Activated CD8-positive, alpha-beta memory T cell treated with anti-CD3 and anti-CD28 coated beads for 1 hour (primary cell): Measurements from ENCODE around the gene BASP1.
"Not testable (repeated sequence)": the region's sequence is repeated elsewhere in the genome, so short reads cannot be mapped to it uniquely, and the experiment has no call there.

Experiments used
- DNase-seq, 2 donors: peaks; one replicate each; pipeline ENCODE4 v3.0.0-alpha.2; 2020; ENCODE audit warnings: low read depth in 1 of 2; ENCODE audit errors: extremely low read depth in 1 of 2

The BASP1 gene

DNA sequence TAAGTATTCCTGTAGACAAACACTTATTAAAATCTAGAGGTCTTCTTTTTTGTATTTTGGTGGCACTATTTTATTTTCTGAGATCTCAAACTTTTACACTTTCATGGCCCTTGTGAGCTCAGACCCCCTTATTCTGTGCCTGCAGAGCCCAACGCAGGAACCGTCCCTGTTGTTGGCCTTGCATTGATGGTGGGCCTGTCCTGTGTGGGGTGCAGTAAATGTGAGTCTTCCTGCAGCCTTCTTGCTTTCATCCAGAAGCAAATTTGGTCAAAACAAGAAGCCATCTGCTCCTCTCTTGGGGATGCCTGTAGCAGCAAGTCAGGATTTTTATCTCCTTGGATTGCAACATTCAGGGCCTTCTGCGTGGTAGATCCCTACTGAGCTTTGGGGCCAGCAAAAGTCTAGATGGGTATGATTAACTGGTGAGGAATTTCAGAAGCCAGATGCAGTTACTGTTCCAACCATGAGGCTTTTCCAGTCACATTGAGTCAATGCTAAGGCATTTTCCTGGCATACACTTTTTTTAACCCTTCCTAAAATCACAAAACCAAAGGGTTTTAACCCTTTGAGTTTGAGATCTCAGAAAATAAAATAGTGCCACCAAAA is 31.7 kb downstream of the BASP1 start:
- no peak for DNase-seq

DNA sequence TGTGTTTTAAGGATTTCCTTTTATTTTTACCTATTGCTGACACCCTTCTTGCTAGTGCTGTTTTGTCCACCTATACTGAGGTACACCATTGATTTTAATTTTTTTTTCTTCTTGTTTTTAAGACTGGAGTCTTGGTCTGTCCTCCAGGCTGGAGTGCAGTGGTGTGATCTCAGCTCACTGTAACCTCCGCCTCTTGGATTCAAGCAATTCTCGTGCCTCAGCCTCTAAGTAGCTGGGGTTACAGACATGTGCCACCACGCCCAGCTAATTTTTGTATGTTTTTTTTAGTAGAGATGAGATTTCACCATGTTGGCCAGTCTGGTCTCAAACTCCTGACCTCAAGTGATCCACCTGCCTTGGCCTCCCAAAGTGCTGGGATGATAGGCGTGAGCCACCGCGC is 32.4 kb downstream of the BASP1 start:
- not testable (repeated sequence) for DNase-seq

DNA sequence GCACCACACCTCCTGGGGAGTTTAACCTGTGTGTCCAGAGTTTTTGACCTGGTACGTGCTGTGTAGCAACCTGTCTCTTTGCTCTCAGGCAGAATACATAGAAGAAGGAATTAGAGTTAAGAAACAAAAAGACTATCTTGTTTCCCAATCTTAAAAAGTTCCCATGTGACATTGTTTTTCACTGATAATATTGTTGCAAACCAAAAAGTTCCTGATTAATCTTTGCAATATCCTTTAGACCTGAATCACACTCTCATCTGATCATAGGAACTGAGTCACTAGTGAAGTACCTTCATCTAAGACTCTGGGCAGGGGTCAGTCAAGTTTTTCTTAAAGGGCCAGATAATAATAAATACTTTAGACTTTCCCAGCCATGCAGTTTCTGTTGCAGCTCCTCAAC is 35.1 kb downstream of the BASP1 start:
- DNase-seq, result no peak

DNA sequence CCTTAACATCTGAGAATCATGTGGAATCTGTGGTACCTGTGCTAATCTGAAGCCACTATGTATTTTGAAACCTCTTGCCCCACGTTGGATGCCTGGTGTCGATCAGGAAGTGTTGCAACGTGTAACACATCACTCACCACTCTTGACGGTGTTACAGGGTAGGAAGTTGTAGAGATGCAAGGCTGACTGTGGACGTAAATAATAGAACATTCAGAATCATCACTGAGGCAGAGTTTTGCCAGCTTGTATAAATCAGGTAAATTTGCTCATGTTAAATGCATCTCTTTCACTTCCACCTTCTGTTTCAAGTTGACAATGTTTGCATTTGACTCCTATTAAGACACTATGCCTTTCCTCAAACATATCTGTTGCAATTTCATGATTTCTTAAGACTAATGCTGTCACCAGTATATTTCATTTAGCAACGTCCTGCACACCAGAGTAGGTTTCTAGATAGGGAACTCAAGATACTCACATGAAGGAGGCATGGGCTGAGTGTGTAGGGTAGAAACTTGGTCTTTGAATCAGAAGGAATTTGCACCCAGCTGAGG is 38.1 kb downstream of the BASP1 start:
- DNase-seq, result no peak

DNA sequence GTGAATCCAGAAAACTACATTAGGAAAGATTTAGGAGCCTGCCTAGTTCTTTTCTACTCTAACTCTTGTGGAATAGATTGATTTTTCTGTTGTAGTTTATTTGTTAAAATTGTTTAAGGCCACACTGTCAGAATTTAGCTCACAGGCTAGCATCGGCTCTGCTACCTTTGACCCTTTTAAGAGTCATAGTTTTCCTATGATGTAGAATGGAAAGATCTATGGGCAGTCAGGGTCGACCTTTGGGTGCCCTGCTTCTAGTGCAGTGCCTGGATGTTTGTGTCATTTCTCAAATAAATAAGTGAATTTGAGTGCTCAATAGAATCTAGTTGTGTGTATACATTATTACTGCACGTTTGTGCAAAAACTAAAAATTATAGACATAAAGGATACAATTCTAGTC is 38.7 kb downstream of the BASP1 start:
- no peak for DNase-seq

DNA sequence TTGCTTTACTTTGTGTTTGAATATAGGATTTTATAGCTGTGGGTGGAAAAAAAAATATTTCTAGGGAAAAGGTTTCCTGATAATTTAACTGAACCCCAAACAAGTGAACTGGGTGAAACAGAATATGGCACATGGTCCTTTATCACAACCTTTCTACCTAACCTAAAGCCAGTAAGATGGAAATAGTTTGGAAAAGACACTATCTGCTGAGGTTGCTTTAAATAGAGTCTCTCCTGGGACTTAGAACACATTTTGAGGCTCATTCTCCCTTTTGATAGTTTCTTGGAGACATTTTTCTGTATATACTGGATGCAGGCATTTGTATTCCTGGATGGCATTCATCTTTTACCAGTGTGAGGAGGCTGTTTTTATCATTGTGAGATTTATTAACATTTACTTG is 39.4 kb downstream of the BASP1 start:
- no peak for DNase-seq

DNA sequence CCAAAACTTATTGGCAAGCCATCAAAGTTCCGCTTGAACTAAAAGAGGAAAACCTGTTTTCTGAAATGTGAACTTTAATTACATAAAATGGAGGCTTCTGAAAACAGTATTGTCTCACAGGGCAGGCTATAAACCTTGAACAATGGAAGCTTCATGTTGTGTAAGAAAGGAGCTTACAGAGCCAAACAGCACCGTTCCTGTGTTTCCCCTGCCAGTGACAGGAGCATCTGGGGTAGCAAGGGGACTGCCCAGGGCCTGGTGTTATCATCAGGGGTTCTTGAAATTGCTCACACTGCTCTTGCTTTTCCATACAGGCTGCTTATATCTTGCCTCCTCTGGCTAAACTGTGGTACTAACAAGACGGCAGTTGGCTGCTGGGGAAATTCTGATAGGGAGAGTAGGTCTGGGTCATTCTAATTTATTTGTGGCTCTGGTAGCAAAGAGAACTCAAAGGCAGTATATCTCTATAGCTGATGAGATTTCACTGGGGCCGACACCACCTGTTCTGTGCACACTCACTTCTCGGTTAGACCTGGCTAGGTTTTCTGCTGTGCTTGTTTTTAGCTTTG is 40.4 kb downstream of the BASP1 start:
- no peak for DNase-seq

DNA sequence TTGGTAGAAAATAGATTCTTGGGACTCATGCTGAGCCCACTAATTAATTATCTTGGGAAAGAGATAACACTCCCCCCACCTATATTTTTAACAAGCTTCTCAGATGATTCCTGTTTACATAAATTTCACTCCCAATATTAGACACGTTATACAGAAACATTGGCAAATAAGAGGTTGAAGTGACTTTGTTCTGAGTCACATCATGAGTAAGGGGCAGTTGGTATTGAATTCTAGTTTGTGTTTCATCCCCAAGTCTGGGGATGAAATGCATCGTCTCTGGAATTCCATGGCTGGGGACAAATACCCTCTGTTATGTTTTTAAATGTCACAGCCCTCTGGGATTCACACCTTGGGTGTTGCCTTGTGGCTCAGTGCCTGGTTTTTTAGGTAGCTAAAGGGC is 41.0 kb downstream of the BASP1 start:
- DNase-seq, result no peak

DNA sequence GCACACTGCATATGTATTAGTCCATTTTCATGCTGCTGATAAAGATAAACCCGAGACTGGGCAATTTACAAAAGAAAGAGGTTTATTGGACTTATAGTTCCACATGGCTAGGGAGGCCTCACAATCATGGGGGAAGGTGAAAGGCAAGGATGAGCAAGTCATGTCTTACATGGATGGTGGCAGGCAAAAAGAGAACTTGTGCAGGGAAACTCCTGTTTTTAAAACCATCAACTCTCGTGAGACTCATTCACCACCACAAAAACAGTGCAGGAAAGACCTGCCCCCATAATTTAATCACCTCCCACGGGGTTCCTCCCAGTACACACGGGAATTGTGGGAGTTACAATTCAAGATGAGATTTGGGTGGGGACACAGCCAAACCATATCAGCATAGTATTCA is 41.6 kb downstream of the BASP1 start:
- not testable (repeated sequence) for DNase-seq

DNA sequence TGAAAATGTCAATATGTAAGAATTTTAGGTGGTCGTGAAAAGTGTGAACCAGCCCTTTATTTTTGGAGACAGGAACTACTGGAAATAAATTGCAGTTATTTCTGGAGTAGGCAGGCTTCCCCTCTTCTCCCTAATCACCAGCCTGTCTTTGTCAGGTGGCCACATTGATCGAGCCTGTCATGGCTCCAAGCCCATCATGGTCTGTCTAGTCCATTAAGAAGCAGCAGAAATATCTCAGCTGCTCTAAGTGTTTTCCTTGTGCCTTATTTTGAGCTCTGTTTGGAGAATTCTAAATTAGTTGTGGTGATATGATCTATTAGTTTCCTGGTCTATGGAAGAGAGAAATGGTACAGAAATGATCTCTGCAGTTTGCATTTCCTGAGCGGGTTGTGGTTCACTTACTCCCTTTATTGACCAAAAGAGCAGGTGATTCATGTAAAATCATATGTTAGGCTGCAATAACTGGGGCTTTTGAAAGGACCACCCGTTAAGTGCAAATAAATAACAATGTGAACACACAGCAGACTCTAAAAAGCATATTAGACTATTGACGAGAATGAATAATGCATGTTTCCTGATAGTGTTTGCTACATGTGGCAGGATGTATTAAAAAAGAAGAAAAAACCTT is 42.3 kb downstream of the BASP1 start:
- DNase-seq, result no peak

DNA sequence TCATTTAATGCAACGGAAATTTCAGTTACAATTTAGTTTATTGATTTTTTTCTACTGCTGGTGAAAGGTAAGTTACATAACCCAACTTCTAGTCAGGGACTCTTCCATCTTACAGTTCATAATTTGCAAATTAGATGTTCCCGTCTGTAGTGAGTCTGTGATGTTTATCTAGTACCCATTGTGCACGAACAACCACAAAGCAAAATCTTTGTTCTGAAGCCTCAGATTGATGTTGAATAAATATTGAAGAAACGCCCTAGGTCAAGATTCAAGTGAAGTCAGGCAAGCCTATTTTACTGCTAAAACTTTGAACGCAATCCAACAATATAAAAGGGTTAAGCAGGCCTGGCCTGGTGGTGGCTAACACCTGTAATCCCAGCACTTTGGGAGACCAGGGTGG is 43.1 kb downstream of the BASP1 start:
- no peak for DNase-seq

DNA sequence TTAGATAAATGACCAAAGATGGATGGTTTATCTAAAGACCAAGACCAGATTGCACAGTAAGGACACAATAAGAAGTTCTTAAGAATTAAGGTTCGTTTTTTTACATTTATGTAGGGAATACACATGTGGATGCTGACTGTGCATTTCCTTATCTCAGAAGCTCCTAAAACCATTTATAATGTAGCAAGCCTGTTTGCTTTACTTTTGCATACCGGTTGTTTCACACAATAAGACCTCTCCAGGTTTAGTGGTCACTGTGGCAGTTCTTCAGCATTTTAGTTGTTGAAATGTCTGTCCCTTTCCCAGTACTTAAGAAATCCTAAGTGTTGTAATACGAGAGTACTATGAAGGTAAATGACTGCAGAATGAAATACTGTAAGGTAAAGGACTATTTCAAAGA is 43.6 kb downstream of the BASP1 start:
- DNase-seq, result no peak

DNA sequence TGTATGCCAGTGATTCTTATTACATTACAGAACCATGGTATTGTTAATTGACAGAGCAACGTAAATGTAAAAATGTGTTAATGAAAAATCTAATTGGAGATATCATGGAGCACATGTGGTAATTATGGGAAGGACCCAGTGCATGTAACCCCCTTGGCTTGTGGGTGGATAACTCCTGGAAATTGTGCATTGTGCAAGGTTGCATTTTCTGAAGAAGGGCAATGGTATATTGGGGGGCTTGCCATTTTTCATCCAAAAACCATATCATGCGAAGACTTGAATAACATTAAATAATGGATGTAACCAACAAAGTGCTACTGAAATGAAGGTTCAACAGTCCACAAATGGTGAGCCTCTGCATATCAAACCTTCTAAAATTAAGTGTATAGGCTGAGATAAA is 47.6 kb downstream of the BASP1 start:
- DNase-seq, result no peak

DNA sequence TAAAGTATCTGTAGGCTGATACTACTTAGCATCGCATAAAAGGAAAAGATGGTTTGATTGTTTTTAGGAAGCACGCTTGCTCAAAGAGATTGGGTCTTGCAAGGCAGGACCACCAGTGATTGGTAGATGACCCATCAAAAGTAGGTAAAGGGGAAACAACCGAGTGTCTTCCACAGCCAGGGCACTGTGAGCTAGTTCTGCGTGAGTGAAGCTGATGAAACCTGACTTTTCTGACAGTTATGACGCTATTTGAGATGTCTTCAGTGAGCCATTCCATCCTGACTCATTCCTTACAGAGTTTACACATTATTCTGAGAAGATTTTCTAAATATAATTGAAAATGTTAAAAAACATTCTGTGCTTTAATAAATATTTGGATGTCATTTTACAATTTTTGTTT is 49.7 kb downstream of the BASP1 start:
- no peak for DNase-seq

DNA sequence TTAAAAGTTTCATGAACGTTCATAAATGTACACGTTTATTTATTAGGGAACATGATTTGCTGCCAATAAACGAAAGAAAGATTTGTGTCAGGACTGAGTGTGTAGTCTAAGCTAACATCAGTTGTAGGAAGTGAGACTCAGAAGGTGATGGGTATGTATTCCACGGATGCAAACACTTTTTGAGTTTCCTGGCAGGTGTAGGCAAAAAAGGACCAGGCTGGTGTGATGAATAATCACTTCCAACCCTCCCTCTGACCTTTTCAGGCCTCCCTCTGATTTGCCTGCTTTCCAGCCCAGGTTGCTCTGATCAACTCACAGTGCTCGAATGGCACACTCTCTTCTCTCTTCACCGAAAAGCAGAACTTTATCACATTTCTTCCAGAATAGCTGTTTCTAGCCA is 51.8 kb downstream of the BASP1 start:
- no peak for DNase-seq

DNA sequence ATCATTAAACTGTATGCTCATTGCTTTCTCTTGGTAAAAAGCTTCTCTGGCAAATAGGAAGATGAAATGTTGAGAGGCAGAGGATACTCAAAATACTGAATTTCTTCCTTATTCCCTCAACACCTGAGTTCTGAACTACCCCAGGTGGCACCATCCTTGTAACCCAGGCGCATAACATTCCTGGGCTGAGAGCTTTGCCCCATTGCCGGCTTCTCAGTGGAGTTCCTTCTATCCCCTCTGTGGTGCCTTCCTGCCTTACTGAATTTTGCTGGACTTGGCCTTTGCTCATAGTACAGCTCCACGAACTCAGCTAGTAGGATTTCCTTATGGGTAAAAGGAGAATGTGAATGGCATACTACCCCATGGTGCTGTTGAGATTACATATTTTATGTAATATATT is 54.7 kb downstream of the BASP1 start:
- DNase-seq, result no peak

DNA sequence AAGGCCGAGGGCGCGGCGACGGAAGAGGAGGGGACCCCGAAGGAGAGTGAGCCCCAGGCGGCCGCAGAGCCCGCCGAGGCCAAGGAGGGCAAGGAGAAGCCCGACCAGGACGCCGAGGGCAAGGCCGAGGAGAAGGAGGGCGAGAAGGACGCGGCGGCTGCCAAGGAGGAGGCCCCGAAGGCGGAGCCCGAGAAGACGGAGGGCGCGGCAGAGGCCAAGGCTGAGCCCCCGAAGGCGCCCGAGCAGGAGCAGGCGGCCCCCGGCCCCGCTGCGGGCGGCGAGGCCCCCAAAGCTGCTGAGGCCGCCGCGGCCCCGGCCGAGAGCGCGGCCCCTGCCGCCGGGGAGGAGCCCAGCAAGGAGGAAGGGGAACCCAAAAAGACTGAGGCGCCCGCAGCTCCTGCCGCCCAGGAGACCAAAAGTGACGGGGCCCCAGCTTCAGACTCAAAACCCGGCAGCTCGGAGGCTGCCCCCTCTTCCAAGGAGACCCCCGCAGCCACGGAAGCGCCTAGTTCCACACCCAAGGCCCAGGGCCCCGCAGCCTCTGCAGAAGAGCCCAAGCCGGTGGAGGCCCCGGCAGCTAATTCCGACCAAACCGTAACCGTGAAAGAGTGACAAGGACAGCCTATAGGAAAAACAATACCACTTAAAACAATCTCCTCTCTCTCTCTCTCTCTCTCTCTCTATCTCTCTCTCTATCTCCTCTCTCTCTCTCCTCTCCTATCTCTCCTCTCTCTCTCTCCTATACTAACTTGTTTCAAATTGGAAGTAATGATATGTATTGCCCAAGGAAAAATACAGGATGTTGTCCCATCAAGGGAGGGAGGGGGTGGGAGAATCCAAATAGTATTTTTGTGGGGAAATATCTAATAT is 58.1 kb downstream of the BASP1 start:
- DNase-seq, result no peak

DNA sequence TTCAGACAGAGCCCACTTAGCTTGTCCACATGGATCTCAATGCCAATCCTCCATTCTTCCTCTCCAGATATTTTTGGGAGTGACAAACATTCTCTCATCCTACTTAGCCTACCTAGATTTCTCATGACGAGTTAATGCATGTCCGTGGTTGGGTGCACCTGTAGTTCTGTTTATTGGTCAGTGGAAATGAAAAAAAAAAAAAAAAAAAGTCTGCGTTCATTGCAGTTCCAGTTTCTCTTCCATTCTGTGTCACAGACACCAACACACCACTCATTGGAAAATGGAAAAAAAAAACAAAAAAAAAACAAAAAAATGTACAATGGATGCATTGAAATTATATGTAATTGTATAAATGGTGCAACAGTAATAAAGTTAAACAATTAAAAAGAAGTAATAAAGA is 59.0 kb downstream of the BASP1 start:
- DNase-seq, result no peak

DNA sequence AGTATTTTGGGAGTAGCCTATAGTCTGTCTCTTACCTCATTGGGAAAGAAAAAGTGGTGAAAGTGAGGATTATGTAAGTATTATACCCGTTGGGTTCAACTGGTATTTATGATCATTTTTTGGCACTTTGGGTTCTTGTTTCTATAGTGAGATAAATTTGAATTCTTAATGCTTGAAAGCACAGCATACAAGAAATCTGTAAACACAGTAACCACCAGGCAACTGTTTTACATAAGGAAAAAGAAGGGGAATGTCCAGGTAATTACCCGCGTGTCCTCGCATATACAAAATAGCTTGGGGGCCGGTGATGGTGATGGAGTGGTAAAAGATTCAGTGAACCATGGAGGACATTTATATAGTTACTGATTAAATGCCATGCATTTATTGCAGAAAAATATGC is 60.5 kb downstream of the BASP1 start:
- no peak for DNase-seq

DNA sequence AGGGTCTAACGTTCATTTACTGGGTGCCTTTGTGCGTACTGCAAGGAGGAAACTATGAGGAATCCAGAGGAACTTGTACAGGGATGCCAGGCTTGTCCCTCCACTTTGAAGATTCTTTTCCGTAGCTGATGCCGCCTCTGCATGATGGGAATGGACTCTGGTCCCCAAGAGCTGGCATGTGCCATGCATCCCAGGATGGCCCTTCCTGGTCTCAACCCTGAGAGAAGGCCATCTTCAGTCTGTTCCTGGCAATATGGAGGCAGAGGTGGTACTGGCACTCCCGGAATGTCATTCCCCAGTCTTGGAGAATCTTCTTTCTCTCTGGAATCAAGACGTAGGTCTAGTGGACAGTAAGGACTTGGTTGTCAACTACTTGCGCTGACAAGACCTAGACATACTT is 61.5 kb downstream of the BASP1 start:
- DNase-seq, result no peak

DNA sequence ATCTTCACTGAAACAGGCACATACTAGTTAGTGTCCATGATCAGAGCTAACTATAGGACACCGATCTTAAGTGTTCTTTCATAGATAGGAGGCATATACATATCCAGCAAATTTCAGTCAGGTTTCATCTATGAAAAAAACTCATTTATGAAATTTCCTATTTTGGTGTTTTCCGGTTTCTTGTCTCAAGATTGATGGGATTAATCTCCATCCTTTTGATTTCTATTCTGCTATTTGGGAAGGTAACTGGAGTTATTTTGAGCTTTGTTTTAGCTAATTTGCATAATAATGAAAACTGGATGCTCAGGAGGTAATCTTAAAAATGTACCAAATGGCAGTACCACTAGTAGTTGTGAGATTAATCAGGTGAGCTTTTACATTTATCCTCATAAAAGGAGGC is 62.1 kb downstream of the BASP1 start:
- no peak for DNase-seq
